ENCODE measurements around the gene DNAI1.

The DNAI1 gene

DNA sequence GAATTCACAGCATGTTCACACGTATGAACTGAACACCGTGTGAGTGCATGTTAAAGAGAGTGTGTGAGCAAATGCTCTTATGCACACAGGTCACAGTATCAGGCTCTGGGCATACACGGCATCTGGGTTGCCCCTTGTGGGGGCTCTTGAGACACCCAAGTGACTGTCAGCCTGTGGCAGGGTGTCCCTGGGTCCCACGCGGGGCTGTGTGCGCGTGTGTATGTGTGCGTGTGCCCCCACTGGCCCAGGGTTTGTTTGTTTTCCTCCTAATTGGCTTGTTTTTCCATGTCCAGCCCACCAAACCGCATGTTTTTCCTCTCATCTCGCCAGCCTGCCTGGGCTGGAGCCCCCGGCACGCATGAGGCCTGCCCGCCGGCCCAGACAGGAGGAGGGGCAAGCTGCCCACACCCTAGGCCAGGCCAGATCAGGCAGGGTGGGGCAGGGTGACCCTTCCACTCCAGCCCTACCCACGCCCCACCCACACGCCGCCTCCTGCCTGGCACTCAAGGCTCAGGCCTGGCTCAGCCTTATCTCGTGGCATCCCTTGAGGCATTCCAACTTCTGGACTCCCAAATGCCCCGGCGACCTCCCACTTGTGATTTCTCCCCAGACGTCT lies 102.1 kb downstream of the DNAI1 start:
- no peak for DNase-seq

DNA sequence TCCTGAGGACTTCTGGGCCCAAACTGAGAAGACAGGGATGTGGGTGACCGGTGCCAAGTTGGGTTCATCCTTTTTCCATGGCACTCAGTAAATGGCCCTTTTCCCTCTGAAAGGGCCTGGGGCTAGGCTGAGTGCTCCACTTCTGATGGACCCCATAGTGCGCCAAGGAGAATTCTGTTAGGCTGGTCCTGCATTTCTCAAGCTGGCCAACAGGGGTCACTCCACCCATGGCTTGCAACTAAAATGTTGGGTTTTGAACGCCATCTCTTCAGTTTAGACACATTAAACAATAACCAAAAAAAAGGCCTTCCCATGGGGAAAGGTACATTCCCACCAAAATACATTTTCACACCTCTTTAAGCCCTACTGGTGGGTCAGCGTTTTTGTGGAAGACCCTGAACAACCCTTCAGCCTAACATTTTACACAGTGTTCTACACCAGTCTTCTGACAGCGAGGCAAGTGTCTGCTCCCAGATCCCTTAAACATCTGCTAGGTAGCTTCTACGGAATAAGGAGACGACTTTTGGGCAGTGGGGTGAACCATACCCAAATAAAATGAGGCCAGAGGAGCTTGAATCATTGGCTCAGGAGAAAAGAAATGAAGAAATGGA lies 103.6 kb downstream of the DNAI1 start:
- no peak for DNase-seq

- DNase-seq = no peak
These were observed 104.7 kb downstream of the DNAI1 start for GRCh38 chr9:34563262-34563661.

DNA sequence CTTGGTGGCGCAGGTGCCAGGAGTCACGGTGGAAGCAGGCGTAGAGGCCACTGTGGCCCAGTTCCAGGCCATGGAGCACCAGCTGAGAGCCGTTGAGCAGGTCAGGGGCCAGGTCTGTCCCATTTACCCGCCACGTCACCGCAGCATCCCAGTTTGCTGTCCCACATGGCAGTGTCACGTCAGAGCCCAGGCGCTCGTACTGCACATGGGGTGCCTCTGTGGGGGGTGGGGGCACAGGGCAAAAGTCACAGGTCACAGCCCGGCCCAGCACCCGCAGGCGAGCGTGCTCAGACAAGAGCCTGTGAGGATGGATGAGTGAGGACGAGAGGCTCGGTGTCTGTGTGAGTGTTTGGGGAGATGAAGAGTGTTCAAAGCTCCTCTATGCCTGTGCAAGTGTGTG lies 106.0 kb downstream of the DNAI1 start:
- no peak for DNase-seq

DNA sequence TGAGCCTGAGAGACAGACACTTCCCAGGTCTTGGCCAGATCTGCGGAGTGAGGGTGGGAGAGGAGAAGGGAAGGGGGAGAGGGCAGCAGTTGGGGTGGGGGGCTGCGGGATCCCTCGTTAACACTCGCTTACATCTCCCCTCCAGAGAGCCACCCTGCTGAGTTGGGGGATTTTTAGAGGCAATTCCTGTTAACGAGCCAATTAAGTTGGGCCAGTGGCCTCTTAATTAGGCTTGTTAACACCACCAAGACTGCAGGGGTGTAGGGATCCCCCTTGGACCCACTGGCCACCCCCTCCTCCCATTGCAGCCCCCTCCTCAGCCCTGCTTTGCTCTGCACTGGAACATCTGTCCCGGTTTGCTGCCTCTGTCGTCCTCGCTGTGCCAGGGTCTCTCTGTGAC lies 107.3 kb downstream of the DNAI1 start:
- no peak for DNase-seq

DNA sequence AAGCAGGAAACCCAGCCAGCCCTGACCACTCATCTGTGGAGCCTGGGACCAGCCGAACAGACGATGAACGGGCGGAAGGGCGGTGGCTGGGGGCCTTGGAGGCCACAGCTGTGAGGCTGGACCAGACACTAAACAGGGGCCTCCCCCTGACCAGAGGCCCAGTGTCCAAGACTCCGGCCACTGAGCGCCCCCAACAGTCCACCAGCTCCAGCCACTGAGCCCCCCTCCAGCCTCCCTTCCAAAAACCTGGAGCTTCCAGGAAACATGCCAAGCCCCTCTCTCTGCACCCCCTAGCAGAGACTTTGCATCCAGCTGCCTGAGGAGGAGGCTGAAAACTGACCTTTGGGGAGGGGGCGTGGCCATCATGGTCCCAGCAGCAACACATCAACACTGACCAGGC lies 107.7 kb downstream of the DNAI1 start:
- no peak for DNase-seq

DNA sequence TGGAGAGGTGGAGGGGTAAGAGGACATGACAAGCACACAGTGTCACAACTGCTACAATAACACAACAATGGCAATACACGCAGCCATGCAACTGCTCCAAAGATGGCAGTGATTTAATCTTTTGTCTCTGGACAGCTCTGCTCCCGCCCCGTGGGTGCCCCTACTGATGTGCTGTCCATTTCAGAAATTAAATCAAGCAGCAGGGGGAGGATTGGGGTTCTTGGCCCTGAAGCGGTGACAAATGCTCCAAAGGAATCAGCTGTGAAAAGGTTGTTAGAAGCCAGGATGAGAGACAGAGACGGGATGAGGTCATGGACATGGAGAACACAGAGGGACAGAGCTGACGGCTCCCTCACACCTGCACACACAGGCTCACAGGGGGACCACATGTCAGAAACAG lies 108.4 kb downstream of the DNAI1 start:
- DNase-seq = no peak

DNA sequence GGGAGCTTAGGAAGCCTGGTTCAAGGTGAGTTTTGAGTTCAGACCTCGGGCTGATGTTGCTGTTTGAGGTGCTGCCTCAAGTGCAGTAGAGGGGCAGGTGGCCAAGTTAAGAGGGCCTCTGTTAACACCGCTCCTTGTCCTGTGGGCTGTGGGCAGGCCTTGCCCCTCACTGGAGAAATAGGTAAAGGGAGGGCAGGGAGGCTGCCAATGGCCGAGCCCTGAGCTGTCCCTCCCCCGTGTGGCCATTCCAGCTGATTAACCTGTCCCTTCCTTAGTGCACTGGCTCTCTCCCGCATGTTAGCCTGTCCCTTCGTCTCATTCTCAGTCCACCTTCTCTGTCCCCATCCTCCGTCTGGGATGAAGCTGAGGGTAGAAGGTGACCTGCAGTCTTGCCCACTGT lies 109.5 kb downstream of the DNAI1 start:
- no peak for DNase-seq

GRCh38 chr9:34568774-34569173 lies 110.2 kb downstream of the DNAI1 start:
- DNase-seq = no peak

- DNase-seq = no peak
These were observed 111.8 kb downstream of the DNAI1 start for GRCh38 chr9:34570376-34570775.

Data from cortex of kidney (tissue), 1 donor.